Stomach (tissue), 4 donors: Measurements from ENCODE around the gene TREML1.

Source experiments
- CTCF ChIP-seq, 7 experiments: fragments of 450-650 bp in 4 of 7; fragments of 200-600 bp in 3 of 7; sonication (generic) in 3 of 7; IDR thresholded peaks; one replicate each; pipeline ENCODE4 v1.5.1; 2016 to 2019; ENCODE audit warnings: antibody characterized with exemption in 7 of 7, control low read depth in 2 of 7, mild to moderate bottlenecking in 1 of 7
- EP300 ChIP-seq: sonication (generic); formaldehyde crosslinking; IDR thresholded peaks from one replicate; pipeline ENCODE4 v1.6.1; 2017; ENCODE audit warnings: antibody characterized with exemption
- POLR2A ChIP-seq, 4 donors: fragments of 450-650 bp; IDR thresholded peaks; one replicate each; pipeline ENCODE4 v1.6.1; 2016; ENCODE audit warnings: antibody characterized with exemption in 4 of 4, control low read depth in 2 of 4, mild to moderate bottlenecking in 1 of 4, moderate library complexity in 1 of 4
- POLR2AphosphoS5 ChIP-seq, 3 donors: sonication (generic); formaldehyde crosslinking; IDR thresholded peaks; one replicate each; pipeline ENCODE4 v1.6.1; 2016; ENCODE audit warnings: antibody characterized with exemption in 3 of 3

GRCh38 chr6:41186031-41186562, 31.9 kb upstream of the TREML1 start:
- no peak for TF ChIP-seq CTCF (IDR thresholded peaks at IDR 0.05)
- no peak for TF ChIP-seq POLR2A (IDR thresholded peaks at IDR 0.05)
- TF ChIP-seq POLR2AphosphoS5 (IDR thresholded peaks at IDR 0.05) = no peak
- TF ChIP-seq EP300 = no peak
